GM21576 (cell line): ENCODE data around the gene LPP.

Source experiments
- ATAC-seq: cut with Tn5 transposase; IDR thresholded peaks from one replicate; pipeline ENCODE4 v1.9.1; 2021; ENCODE audit warnings: mild to moderate bottlenecking, moderate library complexity; ENCODE audit not compliant: unreplicated experiment

LPP gene

DNA sequence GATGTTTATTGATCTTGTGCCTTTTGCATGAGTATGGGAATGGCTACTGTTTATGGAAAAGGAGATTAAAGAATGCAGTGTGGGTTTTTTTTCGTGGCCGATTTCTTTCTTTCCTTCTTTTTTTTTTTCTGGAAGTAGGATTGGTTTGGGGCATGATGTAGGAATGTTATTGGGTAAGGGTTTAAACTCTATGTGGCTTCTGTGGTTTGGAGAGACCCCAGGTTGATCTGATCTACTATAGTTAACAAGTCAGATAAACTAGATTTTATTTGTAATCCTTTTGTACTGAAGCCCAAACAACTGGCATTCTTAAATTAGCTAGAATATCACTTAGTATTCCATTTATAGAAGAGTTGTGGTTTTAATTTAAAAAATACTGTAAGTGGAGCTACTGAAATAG, 304.8 kb downstream of the LPP start:
- ATAC-seq: no peak

DNA sequence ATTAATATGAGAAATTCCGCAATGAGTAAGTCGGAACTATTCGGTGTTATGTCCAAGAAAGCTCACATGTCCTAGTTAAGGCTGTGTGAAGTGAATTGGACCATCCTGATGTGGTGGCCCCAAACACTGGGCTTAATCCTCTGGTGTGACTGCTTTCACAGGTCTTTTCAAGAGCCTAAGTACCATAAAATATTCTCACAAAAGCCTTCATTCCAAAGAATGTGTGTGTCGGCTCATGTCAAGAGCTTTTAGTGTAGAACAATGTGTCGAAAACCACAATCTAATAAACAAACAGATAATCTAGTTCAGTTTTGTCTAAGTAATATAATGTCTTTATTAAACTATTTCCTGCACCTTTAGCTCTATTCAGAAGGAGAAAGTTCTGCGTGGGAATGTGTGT, 311.4 kb downstream of the LPP start:
- no peak for ATAC-seq

DNA sequence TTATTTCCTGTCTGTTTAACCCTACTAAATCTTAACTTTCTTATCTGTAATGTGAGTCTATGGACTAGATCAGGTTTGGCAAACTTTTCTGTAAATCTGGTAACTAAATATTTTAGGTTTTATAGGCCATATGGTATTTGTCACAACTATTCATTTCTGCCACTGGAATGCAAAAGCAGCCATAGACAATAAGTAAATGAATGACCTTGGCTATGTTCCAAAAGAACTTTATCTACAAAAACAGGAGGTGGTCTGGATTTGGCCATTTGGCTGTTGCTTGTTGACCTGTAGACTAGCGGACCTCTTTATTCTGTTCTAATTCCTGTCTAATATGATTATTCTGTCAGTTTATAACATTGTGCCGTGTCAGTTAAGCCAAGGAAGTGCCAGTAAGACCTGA, 314.2 kb downstream of the LPP start:
- no peak for ATAC-seq

DNA sequence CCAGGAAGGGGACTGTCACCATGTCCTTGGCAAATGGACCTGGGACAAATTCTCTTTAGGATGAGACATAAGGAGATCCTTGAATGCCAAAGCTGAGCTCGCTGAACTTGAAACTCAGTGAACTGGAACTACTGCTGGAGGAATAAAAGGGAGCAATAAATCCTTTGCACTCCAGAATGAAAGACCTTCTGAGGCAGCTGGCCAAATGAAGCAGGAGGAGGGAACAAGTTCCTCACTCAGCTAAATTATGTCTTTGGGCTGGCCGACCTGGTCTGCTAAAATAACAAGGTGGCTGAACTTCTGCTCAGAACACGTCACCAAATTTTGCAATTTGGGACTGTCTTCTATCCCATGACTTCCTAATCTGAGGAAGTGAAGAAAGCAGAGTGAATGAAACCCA, 314.7 kb downstream of the LPP start:
- ATAC-seq: no peak

DNA sequence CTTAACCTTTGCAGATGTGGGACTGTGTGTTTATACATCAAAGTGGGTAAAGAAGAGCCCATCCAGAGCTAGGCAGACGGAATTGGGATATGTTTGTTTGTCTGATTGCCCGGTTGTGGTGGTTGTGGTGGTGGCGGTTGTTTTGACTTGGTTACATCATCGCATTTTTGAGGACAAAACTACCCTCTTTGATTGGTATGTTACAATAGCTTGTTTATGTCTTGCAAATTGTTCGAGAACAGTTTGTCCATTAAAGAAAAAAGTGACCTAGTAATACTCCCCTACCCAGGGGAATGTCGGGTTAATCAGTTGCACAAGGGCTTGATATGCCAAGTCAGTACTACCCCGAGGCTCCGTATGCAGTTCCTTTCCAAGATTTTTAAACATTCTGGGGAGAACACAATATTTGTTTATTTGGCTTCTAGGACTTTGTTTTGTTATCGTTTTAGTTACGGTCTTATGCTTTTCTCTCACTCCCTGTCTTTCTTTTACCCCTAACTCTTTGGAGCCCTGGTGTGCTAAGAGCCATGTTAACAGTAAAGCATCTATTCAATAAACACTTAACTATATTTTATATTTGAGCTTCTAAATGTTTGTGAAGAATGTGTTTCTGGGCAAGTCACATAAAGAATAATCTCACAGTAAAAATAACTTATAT, 315.4 kb downstream of the LPP start:
- ATAC-seq: no peak

DNA sequence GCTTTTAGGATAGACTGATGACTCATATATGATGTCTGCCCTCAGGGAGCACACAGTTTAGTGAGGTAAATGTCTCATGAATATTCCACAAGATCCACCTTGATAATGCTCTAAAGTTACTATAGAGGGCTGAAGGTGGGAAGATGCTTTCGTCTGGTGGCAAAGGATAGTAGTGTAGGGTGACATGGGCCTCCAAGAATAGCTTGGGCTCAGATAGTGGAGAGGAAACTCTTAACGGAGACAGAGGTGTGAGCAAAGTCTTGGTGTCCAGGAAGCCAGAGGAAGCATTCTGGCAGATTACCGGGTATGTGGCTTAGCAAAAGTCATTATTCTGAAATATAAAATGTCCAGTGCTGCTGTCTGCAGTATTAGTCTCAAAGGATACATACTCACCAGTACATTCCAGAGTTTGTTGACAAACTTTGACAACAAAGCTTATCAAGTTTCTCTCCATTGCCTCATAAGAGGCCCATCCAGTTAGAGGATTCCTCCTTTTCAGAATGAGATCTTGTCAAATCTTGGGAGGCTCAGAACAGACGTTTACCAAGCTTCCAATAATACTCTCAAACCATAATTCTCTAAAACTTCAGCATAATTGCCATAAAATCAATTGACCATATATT, 316.7 kb downstream of the LPP start:
- no peak for ATAC-seq

DNA sequence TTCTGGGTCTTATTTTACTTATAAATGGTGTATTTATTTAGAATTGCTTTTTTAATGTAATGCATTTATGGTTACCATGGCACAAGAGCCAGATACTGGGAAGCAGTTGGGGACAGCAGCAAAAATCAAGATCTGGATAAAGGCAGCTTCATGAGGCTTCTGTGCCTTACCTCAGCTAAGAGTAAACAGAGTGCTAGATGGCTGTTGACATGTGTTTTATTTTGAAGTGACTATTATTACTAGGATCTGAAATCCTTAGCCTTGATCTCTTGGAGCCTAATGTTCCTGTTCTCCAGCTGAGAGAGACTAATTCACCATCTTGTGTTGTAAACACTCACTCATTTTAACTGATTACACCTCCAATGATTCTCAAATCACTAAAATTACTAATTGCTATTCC, 317.8 kb downstream of the LPP start:
- ATAC-seq: no peak

DNA sequence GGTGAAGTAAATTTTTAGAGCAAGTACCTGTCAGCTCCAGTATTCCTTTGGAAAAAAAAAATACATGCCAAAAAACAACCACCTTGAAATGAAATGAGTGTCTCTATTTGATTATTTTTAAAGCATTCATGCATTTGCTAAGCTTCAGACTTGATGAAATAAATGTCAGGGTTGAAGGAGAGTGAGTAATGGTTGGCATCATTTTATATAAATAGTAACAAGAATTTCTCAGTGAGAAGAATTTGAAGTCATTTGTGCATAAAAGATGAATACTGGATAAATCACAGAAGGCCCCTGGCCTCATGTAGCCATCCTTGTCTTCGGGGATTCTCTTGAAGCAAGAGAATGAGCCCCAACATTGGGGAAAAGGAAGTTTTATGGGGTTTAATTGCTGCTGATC, 318.4 kb downstream of the LPP start:
- no peak for ATAC-seq

DNA sequence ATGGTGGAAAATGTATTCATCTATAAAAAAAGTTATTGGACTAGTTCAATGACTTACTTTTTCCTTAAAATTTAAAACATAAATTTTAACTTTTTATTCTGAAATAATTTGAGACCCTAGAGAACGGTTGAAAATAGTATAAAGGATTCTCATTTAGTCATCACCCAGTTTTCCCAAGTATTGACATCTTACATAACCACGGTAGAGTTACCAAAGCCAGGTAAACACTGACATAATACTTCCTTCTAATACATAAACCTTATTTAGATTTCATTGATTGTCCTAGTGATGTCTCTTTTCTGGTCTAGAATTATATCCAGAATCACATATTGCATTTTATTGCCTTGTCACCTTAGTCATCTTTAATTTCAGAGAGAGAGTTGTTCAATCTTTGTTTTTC, 319.1 kb downstream of the LPP start:
- no peak for ATAC-seq

DNA sequence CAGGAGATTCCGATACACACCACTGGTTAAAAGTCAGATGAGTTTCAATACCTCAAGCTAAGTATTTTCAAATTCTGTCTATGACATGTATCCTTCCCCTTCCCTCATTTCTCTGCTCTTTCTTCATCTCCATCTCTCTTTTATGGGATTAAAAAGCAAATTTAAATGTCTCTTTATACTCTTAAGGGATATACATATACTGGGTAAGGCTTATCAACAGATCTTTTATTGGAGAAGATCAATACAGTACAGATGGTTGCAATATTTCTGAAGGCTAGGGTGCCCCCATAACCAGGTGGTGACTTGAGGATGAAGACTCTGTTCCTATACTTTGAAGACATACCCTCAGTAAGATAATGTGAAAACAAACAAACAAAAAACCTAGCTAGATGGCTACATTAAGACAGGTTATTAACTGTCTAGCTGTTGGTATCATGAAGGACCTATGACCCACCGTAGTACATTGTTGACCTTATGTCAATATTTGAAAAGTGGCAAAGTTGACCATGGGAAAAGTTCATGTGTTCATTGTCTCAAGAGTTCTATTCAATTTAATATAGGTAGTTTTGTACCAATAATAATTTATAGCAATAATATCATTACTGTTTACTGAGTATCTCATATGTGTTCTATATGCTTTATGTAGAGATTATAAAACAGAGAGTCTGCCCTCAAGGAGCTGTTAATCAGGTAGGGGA, 319.8 kb downstream of the LPP start:
- ATAC-seq: no peak

DNA sequence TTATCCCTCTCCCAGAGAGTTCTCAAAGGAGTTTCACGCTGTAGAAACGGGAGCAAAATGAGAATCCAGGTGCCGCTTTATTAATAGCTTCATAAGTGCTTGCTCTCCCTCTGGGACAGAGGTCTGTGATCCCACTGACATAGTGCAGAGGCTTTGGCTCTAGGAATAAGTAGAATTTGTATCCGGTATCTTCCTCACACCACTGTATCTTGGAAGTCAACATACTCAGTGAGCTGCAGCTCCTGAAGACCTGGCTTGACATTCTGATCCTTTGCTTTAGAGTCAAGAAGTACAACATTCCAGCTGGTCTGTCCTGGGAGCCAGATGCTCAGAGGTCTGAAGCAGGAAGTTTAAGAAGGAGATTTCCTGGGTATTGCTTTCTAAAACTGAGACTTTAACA, 323.0 kb downstream of the LPP start:
- no peak for ATAC-seq

DNA sequence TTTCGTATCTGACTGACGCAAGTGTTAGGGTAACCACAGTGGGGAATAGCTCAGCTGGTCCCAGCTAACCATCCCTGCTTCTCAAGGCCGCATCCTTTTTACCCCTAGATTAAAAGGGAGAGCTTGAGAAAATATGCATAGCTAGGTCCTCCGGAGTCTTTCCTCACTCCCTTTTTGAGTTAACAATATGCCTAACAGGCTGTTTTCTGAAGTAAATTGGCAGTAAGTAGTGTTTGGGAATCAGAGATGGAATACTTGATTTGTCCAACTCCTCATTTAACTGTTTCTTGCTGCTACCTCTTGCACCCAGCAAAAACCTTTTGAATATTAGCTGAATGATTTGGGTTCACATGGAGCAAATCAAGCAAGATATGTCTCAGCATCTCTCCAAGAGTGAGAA, 326.1 kb downstream of the LPP start:
- ATAC-seq: no peak

DNA sequence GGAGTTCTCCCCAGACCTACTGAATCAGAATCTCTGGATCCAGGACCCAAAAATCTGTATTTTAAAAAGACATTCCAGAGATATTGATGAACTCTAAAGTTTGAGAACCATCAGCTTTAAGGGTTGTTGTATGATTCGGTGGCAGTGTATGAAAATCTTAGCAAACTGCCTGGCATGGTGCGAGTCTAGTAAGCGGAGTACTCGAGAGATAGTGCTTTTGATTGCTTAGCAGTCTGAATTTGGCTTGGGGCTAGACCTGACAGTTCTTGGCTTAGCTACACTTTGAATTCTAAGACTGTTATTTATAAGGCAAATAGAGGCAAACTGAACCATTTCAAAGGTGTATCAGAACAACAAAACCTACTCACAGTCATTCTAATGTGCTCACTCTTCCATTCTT, 329.0 kb downstream of the LPP start:
- ATAC-seq: no peak

DNA sequence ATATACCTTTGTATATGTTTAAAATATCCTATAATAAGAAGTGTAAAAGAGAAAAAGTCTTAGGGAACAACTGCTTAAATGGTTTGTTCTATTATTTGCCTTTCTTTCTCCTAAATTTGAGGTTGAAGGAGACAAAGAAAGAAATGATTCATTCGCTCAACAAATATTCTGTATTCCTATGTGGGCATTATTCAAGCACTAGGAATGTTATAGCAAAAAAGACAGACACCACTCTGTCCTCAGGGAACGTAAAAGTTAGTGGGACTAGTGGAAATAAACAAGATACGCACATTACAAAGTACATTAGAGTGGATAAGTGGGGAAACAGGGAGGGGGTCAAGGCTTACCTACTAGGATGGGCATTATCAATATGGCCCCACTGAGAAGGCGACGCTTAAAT, 332.2 kb downstream of the LPP start:
- ATAC-seq: no peak

DNA sequence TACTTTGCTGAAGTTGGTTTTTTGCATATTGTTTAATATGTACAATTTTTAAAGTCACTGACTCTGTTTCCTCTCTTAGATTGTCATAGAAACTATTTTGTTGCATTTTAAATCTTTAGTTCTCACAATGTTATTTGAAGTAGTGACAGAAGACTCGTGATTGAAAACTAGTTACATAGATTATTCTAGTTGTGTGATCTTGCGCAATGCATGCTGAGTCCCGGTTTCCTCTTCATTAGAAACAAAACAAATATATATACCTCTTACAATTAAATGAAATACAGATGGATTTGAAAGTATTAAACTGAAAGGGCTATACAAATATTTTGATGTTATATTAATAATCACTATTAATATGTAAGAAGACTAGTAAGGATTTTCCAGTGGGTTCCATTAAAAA, 333.0 kb downstream of the LPP start:
- no peak for ATAC-seq

DNA sequence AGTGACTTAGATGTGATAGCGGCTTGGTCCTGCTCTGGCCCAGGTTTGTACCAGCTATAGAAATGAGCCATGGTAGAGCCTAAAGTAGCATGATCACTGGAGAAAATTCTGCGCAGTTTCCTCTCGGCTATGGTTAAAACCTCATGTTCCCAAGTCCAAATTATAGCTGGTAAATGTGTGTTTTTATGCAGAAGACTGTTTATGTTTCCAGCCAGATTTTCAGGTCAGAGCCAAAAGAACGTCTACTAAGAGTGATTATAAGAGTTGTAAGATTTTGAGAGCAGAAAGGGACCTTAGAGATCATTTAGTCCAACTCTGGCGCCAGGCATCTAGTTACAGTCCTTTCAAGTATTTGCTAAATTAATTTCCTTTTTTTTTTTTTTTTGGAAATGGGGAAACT, 333.7 kb downstream of the LPP start:
- no peak for ATAC-seq

DNA sequence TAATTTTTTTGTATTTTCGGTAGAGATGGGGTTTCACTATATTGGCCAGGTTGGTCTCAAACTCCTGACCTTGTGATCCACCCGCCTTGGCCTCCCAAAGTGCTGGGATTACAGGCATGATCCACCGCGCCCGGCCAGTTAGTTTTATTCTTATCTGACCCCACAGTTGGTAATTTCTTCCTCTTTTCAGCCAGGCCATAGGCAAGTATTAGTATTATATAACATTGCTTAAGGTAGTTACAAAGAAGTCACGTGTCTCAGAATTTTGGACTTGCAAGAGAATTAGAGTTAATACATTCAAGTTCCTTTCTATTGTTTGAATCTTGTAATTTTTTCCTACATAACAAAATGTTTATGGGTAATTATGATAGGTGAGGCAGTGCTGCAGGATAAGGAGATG, 334.8 kb downstream of the LPP start:
- ATAC-seq: no peak

DNA sequence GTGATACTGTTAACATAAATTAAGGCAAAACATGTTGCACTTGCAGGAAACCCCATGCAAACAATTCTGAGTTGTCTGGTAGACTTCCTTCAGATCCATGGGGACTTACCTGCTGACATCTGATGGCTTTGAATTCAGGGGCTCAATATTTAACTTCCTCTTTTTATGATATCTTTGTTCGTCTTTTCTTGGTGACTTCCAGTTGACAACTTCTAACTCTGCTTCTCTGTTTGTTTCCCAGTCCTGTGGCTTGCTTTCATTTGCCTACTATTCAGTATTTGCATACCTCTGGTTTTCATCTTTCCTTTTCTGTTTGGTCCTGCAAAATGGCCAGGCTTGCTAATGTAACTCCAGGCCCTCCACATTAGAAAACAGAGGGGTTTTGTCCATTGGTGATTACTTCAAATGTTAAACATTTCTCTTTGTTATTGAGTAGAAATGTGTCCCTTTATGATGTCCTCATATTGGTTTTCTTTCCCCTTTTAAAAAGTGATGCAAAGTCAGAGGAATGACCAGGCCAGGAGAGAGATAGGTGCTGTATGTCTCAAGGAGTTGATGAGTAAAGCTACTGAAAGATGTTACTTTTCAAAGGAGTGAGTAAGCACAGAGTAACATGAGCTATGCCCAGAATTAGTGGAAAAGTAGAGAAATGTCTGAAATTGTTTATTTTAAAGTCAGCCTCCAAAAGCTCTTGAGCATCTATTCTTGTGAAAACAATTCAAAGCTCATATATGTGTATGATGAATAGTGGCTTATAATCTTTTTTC, 335.9 kb downstream of the LPP start:
- ATAC-seq: no peak

DNA sequence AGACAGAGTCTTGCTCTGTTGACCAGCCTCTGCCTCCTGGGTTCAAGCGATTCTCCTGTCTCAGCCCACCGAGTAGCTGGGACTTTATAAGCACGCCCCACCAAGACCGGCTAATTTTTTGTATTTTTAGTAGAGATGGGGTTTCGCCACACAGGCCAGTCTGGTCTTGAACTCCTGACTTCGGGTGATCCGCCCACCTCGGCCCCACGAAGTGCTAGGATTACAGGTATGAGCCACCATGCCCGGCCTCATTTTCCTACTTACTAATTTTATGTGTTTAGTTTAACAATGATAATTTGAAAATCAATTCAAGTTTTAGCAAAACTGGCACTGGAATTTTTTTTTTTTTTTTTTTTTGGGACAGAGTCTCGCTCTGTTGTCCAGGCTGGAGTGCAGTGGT, 336.5 kb downstream of the LPP start:
- no peak for ATAC-seq

DNA sequence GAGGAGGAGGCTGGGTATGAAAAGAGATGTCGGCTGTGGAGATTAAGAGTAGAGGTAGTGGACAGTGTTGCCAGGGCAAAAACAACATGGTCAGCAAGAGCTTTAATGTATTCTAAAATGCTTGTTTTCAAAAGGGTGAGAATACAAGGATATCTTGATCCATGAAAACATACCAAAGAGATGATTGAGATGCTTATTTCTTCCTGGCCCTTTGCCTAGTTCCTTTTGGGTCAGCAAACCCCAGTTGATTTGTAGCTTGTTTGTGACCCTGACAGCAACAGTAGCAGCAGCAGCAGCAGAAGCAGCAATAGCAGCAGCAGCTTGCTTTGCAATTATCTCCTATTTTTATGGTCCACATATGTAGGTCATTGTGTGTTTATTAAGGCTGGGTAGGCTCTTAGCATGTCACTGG, 337.3 kb downstream of the LPP start:
- ATAC-seq: no peak

DNA sequence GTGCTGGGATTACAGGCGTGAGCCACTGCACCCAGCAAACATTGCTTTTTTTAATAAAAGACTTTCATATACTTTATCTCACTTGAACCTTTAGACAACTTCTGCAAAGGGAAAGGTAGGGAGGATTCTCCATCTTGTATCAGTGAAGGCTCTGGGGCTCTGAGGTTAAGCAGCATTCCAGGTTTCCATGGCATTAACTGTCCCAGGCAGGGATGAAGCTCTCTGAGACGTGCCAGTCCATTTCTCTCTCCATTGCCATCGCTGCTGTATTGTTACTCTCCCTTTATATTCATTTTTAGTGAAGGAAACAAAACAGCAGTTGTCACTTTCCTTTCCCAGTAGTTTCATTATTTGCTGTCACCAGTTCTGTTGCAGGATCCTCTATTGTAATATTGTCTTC, 342.4 kb downstream of the LPP start:
- ATAC-seq: no peak

DNA sequence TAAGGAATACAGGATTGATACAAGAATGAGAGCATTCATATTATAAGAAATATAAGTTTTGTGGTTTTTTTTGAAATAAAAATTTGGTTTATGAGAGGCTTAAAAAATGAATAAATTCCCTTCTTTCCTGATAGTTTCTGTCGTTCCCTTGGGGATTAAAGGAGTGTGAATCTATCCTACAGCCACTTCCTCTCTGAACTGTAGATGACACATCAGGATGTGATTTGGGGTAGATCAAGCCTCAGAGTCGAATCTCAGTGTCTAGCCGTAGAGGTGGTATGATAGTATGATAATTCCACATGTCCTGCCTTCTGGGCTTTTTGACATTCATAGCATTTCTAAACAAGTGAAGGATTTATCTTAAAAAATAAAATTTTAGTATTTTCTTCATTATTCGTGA, 343.1 kb downstream of the LPP start:
- ATAC-seq: no peak
